Measurements from ENCODE around the gene PAM.

Gene PAM
- total RNA-seq: 18.1 to 65.7 (median 38.3) reads per million in 18 experiments

- DNase-seq: peak; percentile 46 to 59
Measured at GRCh38 chr5:102754767-102755431, at the start of gene PAM. Gene PAM, plus strand, starts transcription at chr5:102755305. Its CDS starts 110,891 bp downstream, at chr5:102866196.

GRCh38 chr5:102711525-102712385 is 43.4 kb upstream of the PAM start:
- no peak for DNase-seq

GRCh38 chr5:102713278-102713677 is 41.8 kb upstream of the PAM start:
- DNase-seq: no peak

GRCh38 chr5:102713682-102714231 is 41.3 kb upstream of the PAM start:
- DNase-seq: no peak

GRCh38 chr5:102715082-102715807 is 39.9 kb upstream of the PAM start:
- no peak for DNase-seq

GRCh38 chr5:102716017-102716416 is 39.1 kb upstream of the PAM start:
- DNase-seq: no peak

- no peak for DNase-seq
Measured at GRCh38 chr5:102718819-102719218, 36.3 kb upstream of the PAM start.

GRCh38 chr5:102719886-102720285 is 35.2 kb upstream of the PAM start:
- DNase-seq: no peak

- DNase-seq: no peak
Measured at GRCh38 chr5:102720969-102721368, 34.1 kb upstream of the PAM start.

GRCh38 chr5:102722931-102723330 is 32.2 kb upstream of the PAM start:
- no peak for DNase-seq

GRCh38 chr5:102731693-102732092 is 23.4 kb upstream of the PAM start:
- no peak for DNase-seq

GRCh38 chr5:102733534-102733933 is 21.6 kb upstream of the PAM start:
- no peak for DNase-seq

- no peak for DNase-seq
Measured at GRCh38 chr5:102737161-102737560, 17.9 kb upstream of the PAM start.

- no peak for DNase-seq
Measured at GRCh38 chr5:102737805-102738469, 17.2 kb upstream of the PAM start.

- DNase-seq: no peak
Measured at GRCh38 chr5:102740515-102740914, 14.6 kb upstream of the PAM start.

- no peak for DNase-seq
Measured at GRCh38 chr5:102742215-102742614, 12.9 kb upstream of the PAM start.

- no peak for DNase-seq
Measured at GRCh38 chr5:102743900-102744299, 11.2 kb upstream of the PAM start.

GRCh38 chr5:102747386-102748166 is 7.5 kb upstream of the PAM start:
- no peak for DNase-seq

GRCh38 chr5:102749416-102750030 is 5.6 kb upstream of the PAM start:
- no peak for DNase-seq

- DNase-seq: no peak
Measured at GRCh38 chr5:102750151-102750834, 4.8 kb upstream of the PAM start.

Measured in inflammatory macrophage (primary cell).